ENCODE measurements around the gene DGKB. TPM values are rescaled to one million over a fixed set of nuclear protein-coding genes. Genes with fewer than 3 reads are reported as not detected.

Gene DGKB
- polyA plus RNA-seq, 1 of the 3 experiments (the other 2 are of a cell fraction): 2.1 TPM

GRCh38 chr7:14691597-14692203 lies 210.9 kb downstream of the DGKB start:
- H4K20me1 ChIP-seq (ENCODE audit: insufficient read depth): no peaks in the 10 kb centered on the region
- no peaks in the 10 kb centered on the region for H3K79me2 ChIP-seq (ENCODE audit: insufficient read depth)
- H3K9me3 ChIP-seq: no peaks in the 10 kb centered on the region
- no peak overlapping the region for H3K9ac ChIP-seq
- no peaks in the 10 kb centered on the region for H3K27me3 ChIP-seq (ENCODE audit: insufficient read depth)
- DNase-seq: peak; percentile 59
- H3K9me2 ChIP-seq: no peaks in the 10 kb centered on the region
- H3K27ac ChIP-seq (ENCODE audit: low read depth in 2 of 2, low read length in 1 of 2): no peak overlapping the region
- H3K4me1 ChIP-seq (ENCODE audit: control insufficient read depth in 1 of 2, insufficient read depth in 2 of 2, low read depth in 1 of 2, low read length in 1 of 2): peaks cover 0 to 29% of the 10 kb centered on the region in 2 experiments; a peak in 3 of 4 replicates
- TF ChIP-seq IRF3 (IDR thresholded peaks at IDR 0.05; ENCODE audit: low read depth, low read length) (no peak), ELF1 (IDR thresholded peaks at IDR 0.05) (no peak), EZH2phosphoT487 (IDR thresholded peaks at IDR 0.05; ENCODE audit: borderline replicate concordance, low read depth) (no peak), TEAD4 (IDR thresholded peaks at IDR 0.05; ENCODE audit: borderline replicate concordance, insufficient read depth) (no peak), TAF1 (IDR thresholded peaks at IDR 0.05; ENCODE audit: borderline replicate concordance, low read depth, low read length) (no peak), SMC3 (IDR thresholded peaks at IDR 0.05; ENCODE audit: low read depth, low read length) (peak; percentile 71), RFX5 (IDR thresholded peaks at IDR 0.05; ENCODE audit: low read length) (no peak), CHD2 (IDR thresholded peaks at IDR 0.05; ENCODE audit: low read length, partially characterized antibody) (peak; percentile 30), RCOR1 (IDR thresholded peaks at IDR 0.05; ENCODE audit: low read length) (peak; percentile 27; the same call in 1 of the 2 replicates), RAD21 (IDR thresholded peaks at IDR 0.05; ENCODE audit: low read length) (peak; percentile 95), SIN3A (IDR thresholded peaks at IDR 0.05; ENCODE audit: borderline replicate concordance, low read depth, low read length) (no peak)
- TF ChIP-seq, protein P1, sequence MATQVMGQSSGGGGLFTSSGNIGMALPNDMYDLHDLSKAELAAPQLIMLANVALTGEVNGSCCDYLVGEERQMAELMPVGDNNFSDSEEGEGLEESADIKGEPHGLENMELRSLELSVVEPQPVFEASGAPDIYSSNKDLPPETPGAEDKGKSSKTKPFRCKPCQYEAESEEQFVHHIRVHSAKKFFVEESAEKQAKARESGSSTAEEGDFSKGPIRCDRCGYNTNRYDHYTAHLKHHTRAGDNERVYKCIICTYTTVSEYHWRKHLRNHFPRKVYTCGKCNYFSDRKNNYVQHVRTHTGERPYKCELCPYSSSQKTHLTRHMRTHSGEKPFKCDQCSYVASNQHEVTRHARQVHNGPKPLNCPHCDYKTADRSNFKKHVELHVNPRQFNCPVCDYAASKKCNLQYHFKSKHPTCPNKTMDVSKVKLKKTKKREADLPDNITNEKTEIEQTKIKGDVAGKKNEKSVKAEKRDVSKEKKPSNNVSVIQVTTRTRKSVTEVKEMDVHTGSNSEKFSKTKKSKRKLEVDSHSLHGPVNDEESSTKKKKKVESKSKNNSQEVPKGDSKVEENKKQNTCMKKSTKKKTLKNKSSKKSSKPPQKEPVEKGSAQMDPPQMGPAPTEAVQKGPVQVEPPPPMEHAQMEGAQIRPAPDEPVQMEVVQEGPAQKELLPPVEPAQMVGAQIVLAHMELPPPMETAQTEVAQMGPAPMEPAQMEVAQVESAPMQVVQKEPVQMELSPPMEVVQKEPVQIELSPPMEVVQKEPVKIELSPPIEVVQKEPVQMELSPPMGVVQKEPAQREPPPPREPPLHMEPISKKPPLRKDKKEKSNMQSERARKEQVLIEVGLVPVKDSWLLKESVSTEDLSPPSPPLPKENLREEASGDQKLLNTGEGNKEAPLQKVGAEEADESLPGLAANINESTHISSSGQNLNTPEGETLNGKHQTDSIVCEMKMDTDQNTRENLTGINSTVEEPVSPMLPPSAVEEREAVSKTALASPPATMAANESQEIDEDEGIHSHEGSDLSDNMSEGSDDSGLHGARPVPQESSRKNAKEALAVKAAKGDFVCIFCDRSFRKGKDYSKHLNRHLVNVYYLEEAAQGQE (IDR thresholded peaks at IDR 0.05; ENCODE audit: low read depth, low read length): no peak
- TF ChIP-seq, protein P2, sequence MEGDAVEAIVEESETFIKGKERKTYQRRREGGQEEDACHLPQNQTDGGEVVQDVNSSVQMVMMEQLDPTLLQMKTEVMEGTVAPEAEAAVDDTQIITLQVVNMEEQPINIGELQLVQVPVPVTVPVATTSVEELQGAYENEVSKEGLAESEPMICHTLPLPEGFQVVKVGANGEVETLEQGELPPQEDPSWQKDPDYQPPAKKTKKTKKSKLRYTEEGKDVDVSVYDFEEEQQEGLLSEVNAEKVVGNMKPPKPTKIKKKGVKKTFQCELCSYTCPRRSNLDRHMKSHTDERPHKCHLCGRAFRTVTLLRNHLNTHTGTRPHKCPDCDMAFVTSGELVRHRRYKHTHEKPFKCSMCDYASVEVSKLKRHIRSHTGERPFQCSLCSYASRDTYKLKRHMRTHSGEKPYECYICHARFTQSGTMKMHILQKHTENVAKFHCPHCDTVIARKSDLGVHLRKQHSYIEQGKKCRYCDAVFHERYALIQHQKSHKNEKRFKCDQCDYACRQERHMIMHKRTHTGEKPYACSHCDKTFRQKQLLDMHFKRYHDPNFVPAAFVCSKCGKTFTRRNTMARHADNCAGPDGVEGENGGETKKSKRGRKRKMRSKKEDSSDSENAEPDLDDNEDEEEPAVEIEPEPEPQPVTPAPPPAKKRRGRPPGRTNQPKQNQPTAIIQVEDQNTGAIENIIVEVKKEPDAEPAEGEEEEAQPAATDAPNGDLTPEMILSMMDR (IDR thresholded peaks at IDR 0.05): peak; percentile 100
- H2AFZ ChIP-seq (ENCODE audit: low read depth): no peak overlapping the region
- no peak overlapping the region for H3K4me2 ChIP-seq
- WGBS (ENCODE audit: low lambda C conversion rate): under 1% methylated on average over 3 of the region's 3 CpGs
- CTCF ChIA-PET: interaction anchor here (0.5 to 6.8 kb wide), 130 partner anchors 10 to 1925 kb away, joined by 3 to 165 read pairs (median 4); partner anchors contain the start of gene ETV1
- no peak overlapping the region; a peak in 1 of 4 replicates for H3K4me3 ChIP-seq (ENCODE audit: low read depth in 2 of 2, low read length in 1 of 2)
- H3K36me3 ChIP-seq (replicated peaks in 1 of 2; ENCODE audit: control insufficient read depth in 1 of 2, insufficient read depth in 2 of 2, low read length in 1 of 2): peaks cover 0 to 6% of the 10 kb centered on the region in 2 experiments
- H3F3A ChIP-seq (replicated peaks; ENCODE audit: insufficient read depth): no peaks in the 10 kb centered on the region
- POLR2A ChIA-PET: interaction anchor here (0.9 kb wide), 1 partner anchor 1410 kb away, joined by 3 read pairs; no protein-coding TSS in a partner anchor

All from SK-N-SH (cell line).